Measurements from ENCODE around the gene PLEKHA5.

DNA sequence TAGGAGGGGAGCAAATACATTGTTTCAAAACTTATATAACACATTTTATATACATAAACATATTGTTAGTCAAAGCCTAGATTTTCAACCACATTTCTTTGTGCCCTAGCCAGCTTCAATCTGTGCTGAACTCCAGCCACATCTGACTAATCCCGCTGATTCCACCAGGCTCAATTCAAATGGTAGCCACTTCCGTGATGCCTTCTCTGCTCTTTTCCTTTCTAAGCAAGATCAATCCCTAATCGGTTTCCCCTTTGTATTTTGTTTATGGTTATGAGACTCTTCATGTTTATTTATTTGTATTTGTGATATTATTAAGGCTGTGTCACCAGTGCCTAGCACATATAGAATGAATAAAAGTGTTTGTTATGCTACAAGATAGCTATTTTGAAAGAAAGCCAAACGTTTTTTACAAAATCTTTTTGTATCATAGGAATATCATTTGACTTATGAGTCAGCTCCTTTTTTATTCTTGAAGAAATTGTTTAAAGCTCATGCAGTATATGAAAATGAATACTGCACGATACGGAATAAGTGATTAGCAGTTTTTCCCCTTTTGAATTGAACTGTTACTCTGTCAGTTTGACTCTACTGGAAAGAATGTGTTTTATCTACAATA is 110.2 kb downstream of the PLEKHA5 start:
- TF ChIP-seq, protein P1, sequence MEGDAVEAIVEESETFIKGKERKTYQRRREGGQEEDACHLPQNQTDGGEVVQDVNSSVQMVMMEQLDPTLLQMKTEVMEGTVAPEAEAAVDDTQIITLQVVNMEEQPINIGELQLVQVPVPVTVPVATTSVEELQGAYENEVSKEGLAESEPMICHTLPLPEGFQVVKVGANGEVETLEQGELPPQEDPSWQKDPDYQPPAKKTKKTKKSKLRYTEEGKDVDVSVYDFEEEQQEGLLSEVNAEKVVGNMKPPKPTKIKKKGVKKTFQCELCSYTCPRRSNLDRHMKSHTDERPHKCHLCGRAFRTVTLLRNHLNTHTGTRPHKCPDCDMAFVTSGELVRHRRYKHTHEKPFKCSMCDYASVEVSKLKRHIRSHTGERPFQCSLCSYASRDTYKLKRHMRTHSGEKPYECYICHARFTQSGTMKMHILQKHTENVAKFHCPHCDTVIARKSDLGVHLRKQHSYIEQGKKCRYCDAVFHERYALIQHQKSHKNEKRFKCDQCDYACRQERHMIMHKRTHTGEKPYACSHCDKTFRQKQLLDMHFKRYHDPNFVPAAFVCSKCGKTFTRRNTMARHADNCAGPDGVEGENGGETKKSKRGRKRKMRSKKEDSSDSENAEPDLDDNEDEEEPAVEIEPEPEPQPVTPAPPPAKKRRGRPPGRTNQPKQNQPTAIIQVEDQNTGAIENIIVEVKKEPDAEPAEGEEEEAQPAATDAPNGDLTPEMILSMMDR (IDR thresholded peaks at IDR 0.05), result no peak
- TF ChIP-seq POLR2AphosphoS5 (IDR thresholded peaks at IDR 0.05), result no peak
- TF ChIP-seq POLR2A (IDR thresholded peaks at IDR 0.05), result no peak
